ENCODE results near the gene ERLIN1. TPM values are rescaled to one million over a fixed set of nuclear protein-coding genes. Genes with fewer than 3 reads are reported as not detected.
A peak's percentile ranks its signal among the peaks of the same experiment; 100 is the strongest.

ERLIN1 gene
- total RNA-seq, 2 donors from 2014 or later = 12.1 to 19.1 TPM

- Mint-ChIP-seq H3K27ac (peak overlapping the region; percentile 91), H3K4me1 (peaks cover 45% of the 10 kb centered on the region), H3K27me3 (no peaks in the 10 kb centered on the region), H3K36me3 (ENCODE audit: low read depth) (peaks cover 80% of the 10 kb centered on the region), H3K4me3 (peak overlapping the region; percentile 91), H3K9me3 (no peaks in the 10 kb centered on the region)
- ATAC-seq (replicated peaks) = peak; percentile 3
Measured at GRCh38 chr10:100184426-100184825, 1.4 kb downstream of the ERLIN1 start.

GRCh38 chr10:100183481-100183880 is 2.3 kb downstream of the ERLIN1 start:
- Mint-ChIP-seq H3K9me3 (no peaks in the 10 kb centered on the region), H3K36me3 (ENCODE audit: low read depth) (peaks cover 79% of the 10 kb centered on the region), H3K27me3 (no peaks in the 10 kb centered on the region), H3K4me1 (peaks cover 45% of the 10 kb centered on the region), H3K4me3 (peak overlapping the region; percentile 91), H3K27ac (peak overlapping the region; percentile 91)
- no peak for ATAC-seq (replicated peaks)

GRCh38 chr10:100182908-100183307 is 2.9 kb downstream of the ERLIN1 start:
- Mint-ChIP-seq H3K4me1 (peaks cover 45% of the 10 kb centered on the region), H3K27ac (peak overlapping the region; percentile 91), H3K4me3 (no peak overlapping the region), H3K27me3 (no peaks in the 10 kb centered on the region), H3K9me3 (no peaks in the 10 kb centered on the region), H3K36me3 (ENCODE audit: low read depth) (peaks cover 79% of the 10 kb centered on the region)
- ATAC-seq (replicated peaks) = no peak

- H3K36me3 Mint-ChIP-seq (ENCODE audit: low read depth) = peaks cover 79% of the 10 kb centered on the region
- no peaks in the 10 kb centered on the region for H3K9me3 Mint-ChIP-seq
- no peak for ATAC-seq (replicated peaks)
- peak overlapping the region; percentile 91 for H3K27ac Mint-ChIP-seq
- no peaks in the 10 kb centered on the region for H3K27me3 Mint-ChIP-seq
- H3K4me3 Mint-ChIP-seq = no peak overlapping the region
- peaks cover 39% of the 10 kb centered on the region for H3K4me1 Mint-ChIP-seq
Measured at GRCh38 chr10:100182281-100182680, 3.5 kb downstream of the ERLIN1 start.

- no peak overlapping the region for H3K27ac Mint-ChIP-seq
- peaks cover 89% of the 10 kb centered on the region for H3K36me3 Mint-ChIP-seq (ENCODE audit: low read depth)
- no peak for ATAC-seq (replicated peaks)
- no peaks in the 10 kb centered on the region for H3K27me3 Mint-ChIP-seq
- no peaks in the 10 kb centered on the region for H3K9me3 Mint-ChIP-seq
- peaks cover 28% of the 10 kb centered on the region for H3K4me1 Mint-ChIP-seq
- H3K4me3 Mint-ChIP-seq = no peak overlapping the region
Measured at GRCh38 chr10:100175875-100176274, 10.0 kb downstream of the ERLIN1 start.

GRCh38 chr10:100174699-100175677 is 10.8 kb downstream of the ERLIN1 start:
- H3K27me3 Mint-ChIP-seq = no peaks in the 10 kb centered on the region
- ATAC-seq (replicated peaks) = peak; percentile 98
- peak overlapping the region; percentile 53 for H3K4me3 Mint-ChIP-seq
- peaks cover 87% of the 10 kb centered on the region for H3K36me3 Mint-ChIP-seq (ENCODE audit: low read depth)
- H3K27ac Mint-ChIP-seq = peak overlapping the region; percentile 84
- H3K9me3 Mint-ChIP-seq = no peaks in the 10 kb centered on the region
- peaks cover 27% of the 10 kb centered on the region for H3K4me1 Mint-ChIP-seq

GRCh38 chr10:100173035-100173434 is 12.8 kb downstream of the ERLIN1 start:
- Mint-ChIP-seq H3K27ac (peak overlapping the region; percentile 53), H3K4me1 (peaks cover 29% of the 10 kb centered on the region), H3K4me3 (no peak overlapping the region), H3K27me3 (no peaks in the 10 kb centered on the region), H3K9me3 (no peaks in the 10 kb centered on the region), H3K36me3 (ENCODE audit: low read depth) (peaks cover 89% of the 10 kb centered on the region)
- ATAC-seq (replicated peaks) = peak; percentile 24

GRCh38 chr10:100172349-100172748 is 13.5 kb downstream of the ERLIN1 start:
- H3K4me1 Mint-ChIP-seq = peaks cover 36% of the 10 kb centered on the region
- no peaks in the 10 kb centered on the region for H3K9me3 Mint-ChIP-seq
- no peaks in the 10 kb centered on the region for H3K27me3 Mint-ChIP-seq
- H3K4me3 Mint-ChIP-seq = no peak overlapping the region
- ATAC-seq (replicated peaks) = no peak
- H3K36me3 Mint-ChIP-seq (ENCODE audit: low read depth) = peaks cover 89% of the 10 kb centered on the region
- H3K27ac Mint-ChIP-seq = no peak overlapping the region

GRCh38 chr10:100168313-100168643 is 17.6 kb downstream of the ERLIN1 start:
- H3K4me1 Mint-ChIP-seq = peaks cover 31% of the 10 kb centered on the region
- no peaks in the 10 kb centered on the region for H3K9me3 Mint-ChIP-seq
- ATAC-seq (replicated peaks) = peak; percentile 60
- no peaks in the 10 kb centered on the region for H3K27me3 Mint-ChIP-seq
- H3K36me3 Mint-ChIP-seq (ENCODE audit: low read depth) = peaks cover 86% of the 10 kb centered on the region
- H3K27ac Mint-ChIP-seq = peak overlapping the region; percentile 86
- peak overlapping the region; percentile 75 for H3K4me3 Mint-ChIP-seq

- H3K9me3 Mint-ChIP-seq = no peaks in the 10 kb centered on the region
- peaks cover 86% of the 10 kb centered on the region for H3K36me3 Mint-ChIP-seq (ENCODE audit: low read depth)
- peaks cover 28% of the 10 kb centered on the region for H3K4me1 Mint-ChIP-seq
- H3K27ac Mint-ChIP-seq = peak overlapping the region; percentile 86
- peak overlapping the region; percentile 75 for H3K4me3 Mint-ChIP-seq
- no peaks in the 10 kb centered on the region for H3K27me3 Mint-ChIP-seq
- ATAC-seq (replicated peaks) = peak; percentile 52
Measured at GRCh38 chr10:100167553-100168312, 18.1 kb downstream of the ERLIN1 start.

GRCh38 chr10:100163704-100164621 is 21.9 kb downstream of the ERLIN1 start:
- Mint-ChIP-seq H3K27ac (peak overlapping the region; percentile 59), H3K4me1 (peaks cover 19% of the 10 kb centered on the region), H3K36me3 (ENCODE audit: low read depth) (peaks cover 91% of the 10 kb centered on the region), H3K4me3 (no peak overlapping the region), H3K9me3 (no peaks in the 10 kb centered on the region), H3K27me3 (no peaks in the 10 kb centered on the region)
- peak; percentile 48 for ATAC-seq (replicated peaks)

GRCh38 chr10:100162696-100163095 is 23.1 kb downstream of the ERLIN1 start:
- Mint-ChIP-seq H3K4me1 (peaks cover 11% of the 10 kb centered on the region), H3K4me3 (no peak overlapping the region), H3K9me3 (no peaks in the 10 kb centered on the region), H3K36me3 (ENCODE audit: low read depth) (peaks cover 92% of the 10 kb centered on the region), H3K27ac (no peak overlapping the region), H3K27me3 (no peaks in the 10 kb centered on the region)
- no peak for ATAC-seq (replicated peaks)

GRCh38 chr10:100158044-100158805 is 27.6 kb downstream of the ERLIN1 start:
- H3K4me3 Mint-ChIP-seq = no peak overlapping the region
- H3K36me3 Mint-ChIP-seq (ENCODE audit: low read depth) = peaks cover 97% of the 10 kb centered on the region
- H3K9me3 Mint-ChIP-seq = no peaks in the 10 kb centered on the region
- peaks cover 31% of the 10 kb centered on the region for H3K4me1 Mint-ChIP-seq
- H3K27ac Mint-ChIP-seq = peak overlapping the region; percentile 2
- no peaks in the 10 kb centered on the region for H3K27me3 Mint-ChIP-seq
- no peak for ATAC-seq (replicated peaks)
